NCI-H345 (cell line): ENCODE measurements around the gene CD24.

Source experiments
- DNase-seq: peaks from one replicate; lab custom pipeline; 2025; lab: John Stamatoyannopoulos, UW

The CD24 gene

GRCh38 chr6:106967936-106968555 lies 6.5 kb downstream of the CD24 start:
- no peak for DNase-seq

- DNase-seq = no peak
Measured at GRCh38 chr6:106966671-106967640, 7.6 kb downstream of the CD24 start.

- no peak for DNase-seq
Measured at GRCh38 chr6:106966229-106966628, 8.3 kb downstream of the CD24 start.

- DNase-seq = no peak
Measured at GRCh38 chr6:106964954-106965353, 9.6 kb downstream of the CD24 start.

GRCh38 chr6:106964099-106964498 lies 10.4 kb downstream of the CD24 start:
- no peak for DNase-seq

GRCh38 chr6:106963544-106963943 lies 11.0 kb downstream of the CD24 start:
- DNase-seq = peak; percentile 87

- DNase-seq = no peak
Measured at GRCh38 chr6:106961801-106962200, 12.7 kb downstream of the CD24 start.

- no peak for DNase-seq
Measured at GRCh38 chr6:106961136-106961535, 13.4 kb downstream of the CD24 start.

GRCh38 chr6:106959985-106960384 lies 14.5 kb downstream of the CD24 start:
- no peak for DNase-seq

GRCh38 chr6:106939848-106940247 lies 34.7 kb downstream of the CD24 start:
- DNase-seq = no peak

GRCh38 chr6:106939208-106939607 lies 35.3 kb downstream of the CD24 start:
- DNase-seq = peak; percentile 38

GRCh38 chr6:106927531-106928398 lies 46.8 kb downstream of the CD24 start:
- DNase-seq = no peak

- DNase-seq = no peak
Measured at GRCh38 chr6:106925948-106926347, 48.6 kb downstream of the CD24 start.

- no peak for DNase-seq
Measured at GRCh38 chr6:106924694-106925523, 49.6 kb downstream of the CD24 start.

GRCh38 chr6:106922626-106923025 lies 51.9 kb downstream of the CD24 start:
- no peak for DNase-seq
